Cardiac fibroblast (primary cell): ENCODE measurements around the gene ZFP57.
A peak's percentile ranks its signal among the peaks of the same experiment; 100 is the strongest.

Source experiments
- DNase-seq, 2 donors: peaks; one replicate each; pipeline versions ENCODE4 v3.0.0 to v3.0.0-alpha.2; 2010; ENCODE audit warnings: low read depth in 2 of 2
- H3K4me3 ChIP-seq, 2 donors: replicated peaks in 1 of 2; 1 replicate in 1 of 2; 2 replicates in 1 of 2; pipeline ENCODE4 v1.5.1; 2011; ENCODE audit warnings: low read depth in 2 of 2, low read length in 2 of 2, mild to moderate bottlenecking in 2 of 2, moderate library complexity in 1 of 2
- TF ChIP-seq, protein P1 (sequence below): IDR thresholded peaks from one replicate; pipeline ENCODE4 v1.5.1; 2011; ENCODE audit warnings: low read depth, mild to moderate bottlenecking, low read length, inconsistent platforms

The ZFP57 gene

DNA sequence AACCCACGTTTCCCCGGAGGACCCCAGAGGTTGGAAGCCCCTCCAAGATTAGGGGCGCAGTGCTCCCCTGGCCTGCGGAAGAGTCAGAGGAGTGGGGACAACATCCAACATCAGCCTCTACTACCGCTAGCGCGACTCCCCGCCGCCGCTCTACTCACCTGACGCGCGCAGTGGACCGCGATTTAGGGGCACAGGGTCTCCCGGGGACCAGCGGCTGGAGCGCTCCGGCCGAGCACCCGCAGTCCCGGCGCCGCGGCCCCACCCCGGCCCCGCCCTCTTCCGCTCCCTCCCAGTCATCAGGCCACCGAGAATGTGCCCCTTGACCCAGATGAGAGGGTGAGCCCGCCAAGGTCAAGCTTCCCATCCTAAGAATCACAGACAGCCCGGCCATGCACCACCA is at the start of gene ZFP57:
Gene ZFP57, minus strand, starts transcription at position 249 of the 400 bp plus-strand sequence. CDS start 4,149 bp downstream, outside the sequence.
- H3K4me3 ChIP-seq: peak within 1 kb of the TSS in 1 of 2 donors; percentile 36
- DNase-seq: no peak
- TF ChIP-seq, protein P1, sequence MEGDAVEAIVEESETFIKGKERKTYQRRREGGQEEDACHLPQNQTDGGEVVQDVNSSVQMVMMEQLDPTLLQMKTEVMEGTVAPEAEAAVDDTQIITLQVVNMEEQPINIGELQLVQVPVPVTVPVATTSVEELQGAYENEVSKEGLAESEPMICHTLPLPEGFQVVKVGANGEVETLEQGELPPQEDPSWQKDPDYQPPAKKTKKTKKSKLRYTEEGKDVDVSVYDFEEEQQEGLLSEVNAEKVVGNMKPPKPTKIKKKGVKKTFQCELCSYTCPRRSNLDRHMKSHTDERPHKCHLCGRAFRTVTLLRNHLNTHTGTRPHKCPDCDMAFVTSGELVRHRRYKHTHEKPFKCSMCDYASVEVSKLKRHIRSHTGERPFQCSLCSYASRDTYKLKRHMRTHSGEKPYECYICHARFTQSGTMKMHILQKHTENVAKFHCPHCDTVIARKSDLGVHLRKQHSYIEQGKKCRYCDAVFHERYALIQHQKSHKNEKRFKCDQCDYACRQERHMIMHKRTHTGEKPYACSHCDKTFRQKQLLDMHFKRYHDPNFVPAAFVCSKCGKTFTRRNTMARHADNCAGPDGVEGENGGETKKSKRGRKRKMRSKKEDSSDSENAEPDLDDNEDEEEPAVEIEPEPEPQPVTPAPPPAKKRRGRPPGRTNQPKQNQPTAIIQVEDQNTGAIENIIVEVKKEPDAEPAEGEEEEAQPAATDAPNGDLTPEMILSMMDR: no peak

DNA sequence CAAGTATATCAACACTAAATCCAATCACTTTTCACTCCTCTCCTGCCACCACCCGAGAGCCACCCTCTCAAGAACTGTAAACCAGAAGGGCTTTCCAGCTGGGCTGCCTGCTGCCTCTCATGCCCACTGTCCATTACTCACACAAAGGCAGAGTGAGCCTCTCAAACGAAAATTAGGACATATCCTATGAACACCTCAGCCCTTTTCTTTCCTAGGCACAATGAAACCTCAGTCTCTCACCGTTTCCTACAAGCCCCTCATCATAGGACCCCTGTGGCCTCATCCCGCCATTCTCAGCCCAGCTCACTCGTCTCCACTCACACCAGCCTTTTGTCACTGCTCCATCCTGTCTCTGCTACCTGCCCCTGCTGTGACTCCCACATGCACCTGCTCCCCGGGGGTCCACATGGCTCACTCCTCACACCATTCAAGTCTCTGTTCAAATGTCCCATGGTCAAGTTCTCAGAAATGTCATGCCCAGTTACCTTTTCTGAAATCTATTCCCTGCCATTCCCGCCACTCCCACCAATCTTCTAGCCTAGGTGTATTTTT is 49.7 kb upstream of the ZFP57 start:
- DNase-seq: no peak
- TF ChIP-seq, protein P1: no peak

DNA sequence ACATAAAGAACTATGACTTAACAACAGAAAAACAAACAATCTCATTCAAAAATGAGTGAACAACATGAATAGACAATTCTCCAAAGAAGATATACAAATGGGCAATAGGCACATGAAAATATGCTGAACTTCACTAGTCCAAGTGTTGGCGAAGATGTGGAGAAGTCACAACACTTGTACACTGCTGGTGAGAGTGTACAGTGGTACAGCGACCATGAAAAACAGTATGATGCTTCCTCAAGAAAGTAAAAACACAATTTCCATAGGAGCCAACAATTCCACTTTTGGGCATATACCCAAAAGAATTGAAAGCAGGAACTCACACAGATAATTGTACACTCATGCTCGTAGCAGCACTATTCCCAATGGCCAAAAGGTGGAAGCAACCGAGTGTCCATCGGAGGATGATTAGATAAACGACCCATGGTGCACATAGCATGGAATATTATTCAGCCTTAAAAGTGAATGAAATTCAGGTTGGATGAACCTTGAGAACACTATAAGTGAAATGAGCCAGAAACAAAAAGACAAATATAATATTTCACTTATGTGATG is 48.9 kb upstream of the ZFP57 start:
- H3K4me3 ChIP-seq: no peak overlapping the region
- TF ChIP-seq, protein P1: no peak
- no peak for DNase-seq

More for the DNA sequence above, 49.7 kb upstream of the ZFP57 start:
- no peak overlapping the region for H3K4me3 ChIP-seq

DNA sequence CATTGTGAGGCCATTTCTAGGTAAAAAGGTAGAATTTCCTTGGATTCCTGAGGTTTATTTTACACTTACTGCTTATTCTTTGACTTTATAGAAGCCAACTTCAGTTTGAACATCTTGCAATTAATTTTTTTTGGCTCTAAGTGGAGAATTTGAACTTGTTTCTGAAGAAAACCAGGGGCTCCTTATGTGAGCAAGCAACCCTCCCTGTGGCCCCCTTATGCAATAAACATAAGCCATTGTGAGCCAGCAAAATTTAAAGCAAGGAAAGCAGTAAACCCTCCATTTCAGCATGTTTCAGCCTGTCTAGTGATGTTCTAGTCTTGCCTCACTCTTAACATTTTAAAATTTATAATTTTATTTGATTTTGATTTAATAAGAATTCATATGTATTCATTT is 47.9 kb upstream of the ZFP57 start:
- TF ChIP-seq, protein P1: no peak
- DNase-seq: no peak
- no peak overlapping the region for H3K4me3 ChIP-seq

DNA sequence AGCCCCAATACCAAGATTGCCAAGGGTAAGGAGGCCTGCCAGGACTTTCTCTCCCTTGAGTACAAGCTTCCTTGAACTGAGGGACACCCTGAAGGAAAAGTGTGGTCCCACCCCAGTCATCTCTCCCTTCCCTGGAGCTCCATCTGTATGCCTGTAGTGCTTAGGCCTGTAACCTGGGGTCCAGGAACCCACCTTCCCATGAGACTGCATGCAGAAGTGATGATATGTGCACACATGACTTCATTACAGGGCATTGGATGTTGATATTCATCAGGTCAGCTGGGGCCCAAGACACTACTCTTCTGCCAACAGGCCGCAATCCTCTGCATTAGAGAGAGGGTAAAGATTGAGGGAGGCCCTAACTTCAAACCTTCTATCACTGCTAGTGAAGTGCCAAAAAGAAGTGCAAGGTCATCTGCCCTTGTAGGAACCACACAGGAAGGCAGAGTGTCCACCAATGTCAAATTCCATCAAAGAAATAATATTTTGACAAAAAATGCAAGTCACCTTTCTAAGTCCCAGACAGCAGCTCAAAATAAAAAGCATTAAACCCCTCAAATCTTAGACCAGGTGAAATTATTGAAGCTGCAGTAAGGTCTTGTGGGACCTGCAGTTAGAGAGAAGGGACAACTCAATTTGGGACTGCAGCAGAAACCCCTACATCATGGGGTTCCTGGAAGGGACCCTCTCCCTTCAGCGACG is 47.4 kb upstream of the ZFP57 start:
- TF ChIP-seq, protein P1: no peak
- DNase-seq: no peak
- no peak overlapping the region for H3K4me3 ChIP-seq

DNA sequence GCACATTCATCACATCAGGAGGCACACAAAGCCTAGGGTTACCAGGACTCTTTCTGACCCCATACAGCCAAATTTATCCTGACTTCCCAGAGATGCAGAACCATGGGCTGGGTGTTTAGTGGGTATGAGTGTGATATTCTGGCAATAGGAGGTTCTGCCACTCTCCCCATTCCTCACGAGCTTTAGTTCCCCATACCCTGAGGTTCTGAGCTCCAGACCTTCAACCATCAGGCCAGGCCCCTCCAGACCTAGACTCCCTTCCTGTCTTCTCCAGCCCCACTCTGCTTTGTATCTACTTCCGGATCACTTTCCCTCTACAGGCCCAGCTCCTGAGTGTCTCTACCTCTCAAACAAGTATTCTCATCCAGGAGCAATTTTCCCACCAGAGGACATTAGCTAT is 46.7 kb upstream of the ZFP57 start:
- H3K4me3 ChIP-seq: no peak overlapping the region
- no peak for DNase-seq
- TF ChIP-seq, protein P1: no peak
